Mesodermal cell (in vitro differentiated cells): Measurements from ENCODE around the gene FASTK.
"Not testable (repeated sequence)": the region's sequence is repeated elsewhere in the genome, so short reads cannot be mapped to it uniquely, and the experiment has no call there.

Source experiments
- H3K27ac ChIP-seq: 2 replicates; pipeline ENCODE4 v1.7.0; 2013; ENCODE audit warnings: mild to moderate bottlenecking, low read depth, low read length, moderate library complexity; ENCODE audit not compliant: severe bottlenecking
- H3K36me3 ChIP-seq: 2 replicates; pipeline ENCODE4 v1.7.1; 2013; ENCODE audit warnings: mild to moderate bottlenecking, low read length, moderate library complexity; ENCODE audit not compliant: control insufficient read depth, insufficient read depth
- H3K4me1 ChIP-seq: one replicate; pipeline ENCODE4 v1.7.1; 2013; ENCODE audit warnings: mild to moderate bottlenecking, low read length; ENCODE audit not compliant: insufficient read depth, control insufficient read depth, poor library complexity, severe bottlenecking
- H3K4me3 ChIP-seq: 2 replicates; pipeline ENCODE4 v1.7.0; 2013; ENCODE audit warnings: low read length, control low read depth, mild to moderate bottlenecking; ENCODE audit not compliant: insufficient read depth, poor library complexity, severe bottlenecking; ENCODE audit errors: extremely low read depth
- H3K9me3 ChIP-seq: 2 replicates; pipeline ENCODE4 v1.7.1; 2013; ENCODE audit warnings: mild to moderate bottlenecking, low read length, moderate library complexity; ENCODE audit not compliant: control insufficient read depth
- WGBS, 2 experiments: methylation state at CpG; one replicate each; pipeline ENCODE4 v1.1.5; 2013; ENCODE audit warnings: missing lambda C conversion rate in 2 of 2; ENCODE audit not compliant: insufficient coverage in 2 of 2; 5-methylcytosine and 5-hydroxymethylcytosine counted together

The FASTK gene

GRCh38 chr7:151028948-151029501, 51.6 kb downstream of the FASTK start:
- peaks cover 19% of the 10 kb centered on the region for H3K36me3 ChIP-seq
- peaks cover 12% of the 10 kb centered on the region for H3K4me1 ChIP-seq
- no peaks in the 10 kb centered on the region for H3K9me3 ChIP-seq
- H3K27ac ChIP-seq, result peak overlapping the region; percentile 24
- whole genome bisulfite sequencing, 2 experiments, result 64 to 69% methylated on average over 14 to 15 of the region's 17 CpGs
- H3K4me3 ChIP-seq, result peak overlapping the region; percentile 49

GRCh38 chr7:151028131-151028947, 52.3 kb downstream of the FASTK start, which contains the start of gene ABCB8:
ABCB8 (plus strand) TSS chr7:151028450; CDS start chr7:151028516, 66 bp downstream.
- WGBS, 2 experiments, result 0% methylated on average over 42 to 44 of the region's 53 CpGs
- peak within 1 kb of the TSS; percentile 49 for H3K4me3 ChIP-seq
- H3K36me3 ChIP-seq, result peaks cover 15% of the 10 kb centered on the region
- no peaks in the 10 kb centered on the region for H3K9me3 ChIP-seq
- H3K27ac ChIP-seq, result peak within 1 kb of the TSS; percentile 81
- H3K4me1 ChIP-seq, result peaks cover 12% of the 10 kb centered on the region

- H3K27ac ChIP-seq, result peak overlapping the region; percentile 81
- WGBS, 2 experiments, result 6 to 11% methylated on average over 11 to 14 of the region's 16 CpGs
- peak overlapping the region; percentile 49 for H3K4me3 ChIP-seq
- H3K9me3 ChIP-seq, H3K36me3 ChIP-seq: not testable (repeated sequence)
- peaks cover 12% of the 10 kb centered on the region for H3K4me1 ChIP-seq
These were observed 52.9 kb downstream of the FASTK start for GRCh38 chr7:151027728-151028130.

GRCh38 chr7:151026771-151027727, 53.6 kb downstream of the FASTK start:
- Histone ChIP-seq H3K4me1 (peaks cover 12% of the 10 kb centered on the region), H3K4me3 (peak overlapping the region; percentile 49), H3K27ac (peak overlapping the region; percentile 81)
- H3K9me3 ChIP-seq, H3K36me3 ChIP-seq: not testable (repeated sequence)
- 12 to 40% methylated on average over 9 to 12 of the region's 19 CpGs for WGBS, 2 experiments
